Measurements from ENCODE around the gene FRG2C. TPM values are rescaled to one million over a fixed set of nuclear protein-coding genes. Genes with fewer than 3 reads are reported as not detected.
"Not testable (repeated sequence)": the region's sequence is repeated elsewhere in the genome, so short reads cannot be mapped to it uniquely, and the experiment has no call there.

FRG2C gene
- total and polyA plus RNA-seq, 2 of the 13 experiments (the other 11 are each of a cell fraction or from before 2014, with no cell fraction given) = not detected

DNA sequence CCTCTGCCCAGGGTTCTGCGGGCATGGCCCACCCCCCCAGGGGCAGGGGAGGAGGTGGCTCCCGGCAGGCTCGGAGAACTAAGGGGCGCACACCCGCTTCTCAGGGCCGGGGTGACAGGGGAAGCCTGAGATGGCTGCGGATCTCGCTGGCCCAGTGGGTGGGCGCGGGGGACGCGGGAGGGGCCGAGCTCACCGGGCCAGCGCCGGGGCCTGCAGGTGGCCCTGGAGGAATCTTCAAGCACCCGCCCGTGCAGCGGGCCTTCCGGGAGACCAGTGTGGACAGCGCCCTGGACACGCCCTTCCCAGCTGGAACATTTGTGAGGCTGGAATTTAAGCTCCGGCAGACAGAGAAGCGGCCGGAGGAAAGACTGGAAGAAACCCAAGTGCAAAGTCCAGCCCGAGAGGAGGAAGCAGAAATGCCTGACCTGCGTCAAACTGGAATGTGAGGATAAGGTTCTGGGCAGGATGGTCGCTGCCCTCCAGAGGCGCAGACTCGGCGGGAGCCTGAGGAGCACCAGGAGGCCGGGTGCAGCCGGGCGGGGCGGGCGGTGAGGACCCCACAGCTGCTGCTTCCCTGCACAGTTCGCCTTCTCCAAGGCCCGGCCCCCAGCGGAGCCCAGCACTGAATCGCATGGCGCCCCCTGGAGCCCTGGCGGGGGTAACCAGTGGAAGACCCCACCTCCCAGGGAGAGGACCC is 5.6 kb upstream of the FRG2C start (continued):
- TF ChIP-seq ARNT2 (CRISPR knock-in tag; IDR thresholded peaks at IDR 0.05; ENCODE audit: low read depth) (0 out of 2 replicates have a peak, but pooled peaks have one; percentile 35), MED1 (CRISPR knock-in tag; IDR thresholded peaks at IDR 0.05) (peak; percentile 34; the same call in 1 of the 2 replicates), ZNF589 (CRISPR knock-in tag; conservative IDR thresholded peaks at IDR 0.05) (0 out of 2 replicates have a peak, but pooled peaks have one; percentile 54), CBX2 (CRISPR knock-in tag; IDR thresholded peaks at IDR 0.05; ENCODE audit: low read depth) (0 out of 2 replicates have a peak, but pooled peaks have one; percentile 44), TAF1 (CRISPR knock-in tag; IDR thresholded peaks at IDR 0.05) (peak; percentile 41), ZNF280B (CRISPR knock-in tag; IDR thresholded peaks at IDR 0.05; ENCODE audit: borderline replicate concordance) (peak; percentile 35; the same call in 1 of the 2 replicates), NONO (CRISPR knock-in tag; conservative IDR thresholded peaks at IDR 0.05) (peak; percentile 36; the same call in 1 of the 2 replicates), ZBTB7B (CRISPR knock-in tag; IDR thresholded peaks at IDR 0.05) (peak; percentile 88), SALL1 (CRISPR knock-in tag; IDR thresholded peaks at IDR 0.05) (peak; percentile 12; the same call in 1 of the 2 replicates), THAP9 (CRISPR knock-in tag; IDR thresholded peaks at IDR 0.05; ENCODE audit: borderline replicate concordance) (peak; percentile 45; the same call in 1 of the 2 replicates)
- TF ChIP-seq CBX2 (IDR thresholded peaks at IDR 0.05; ENCODE audit: low read depth, low read length); NONO (IDR thresholded peaks at IDR 0.05): not testable (repeated sequence)
- TF ChIP-seq, protein P1, sequence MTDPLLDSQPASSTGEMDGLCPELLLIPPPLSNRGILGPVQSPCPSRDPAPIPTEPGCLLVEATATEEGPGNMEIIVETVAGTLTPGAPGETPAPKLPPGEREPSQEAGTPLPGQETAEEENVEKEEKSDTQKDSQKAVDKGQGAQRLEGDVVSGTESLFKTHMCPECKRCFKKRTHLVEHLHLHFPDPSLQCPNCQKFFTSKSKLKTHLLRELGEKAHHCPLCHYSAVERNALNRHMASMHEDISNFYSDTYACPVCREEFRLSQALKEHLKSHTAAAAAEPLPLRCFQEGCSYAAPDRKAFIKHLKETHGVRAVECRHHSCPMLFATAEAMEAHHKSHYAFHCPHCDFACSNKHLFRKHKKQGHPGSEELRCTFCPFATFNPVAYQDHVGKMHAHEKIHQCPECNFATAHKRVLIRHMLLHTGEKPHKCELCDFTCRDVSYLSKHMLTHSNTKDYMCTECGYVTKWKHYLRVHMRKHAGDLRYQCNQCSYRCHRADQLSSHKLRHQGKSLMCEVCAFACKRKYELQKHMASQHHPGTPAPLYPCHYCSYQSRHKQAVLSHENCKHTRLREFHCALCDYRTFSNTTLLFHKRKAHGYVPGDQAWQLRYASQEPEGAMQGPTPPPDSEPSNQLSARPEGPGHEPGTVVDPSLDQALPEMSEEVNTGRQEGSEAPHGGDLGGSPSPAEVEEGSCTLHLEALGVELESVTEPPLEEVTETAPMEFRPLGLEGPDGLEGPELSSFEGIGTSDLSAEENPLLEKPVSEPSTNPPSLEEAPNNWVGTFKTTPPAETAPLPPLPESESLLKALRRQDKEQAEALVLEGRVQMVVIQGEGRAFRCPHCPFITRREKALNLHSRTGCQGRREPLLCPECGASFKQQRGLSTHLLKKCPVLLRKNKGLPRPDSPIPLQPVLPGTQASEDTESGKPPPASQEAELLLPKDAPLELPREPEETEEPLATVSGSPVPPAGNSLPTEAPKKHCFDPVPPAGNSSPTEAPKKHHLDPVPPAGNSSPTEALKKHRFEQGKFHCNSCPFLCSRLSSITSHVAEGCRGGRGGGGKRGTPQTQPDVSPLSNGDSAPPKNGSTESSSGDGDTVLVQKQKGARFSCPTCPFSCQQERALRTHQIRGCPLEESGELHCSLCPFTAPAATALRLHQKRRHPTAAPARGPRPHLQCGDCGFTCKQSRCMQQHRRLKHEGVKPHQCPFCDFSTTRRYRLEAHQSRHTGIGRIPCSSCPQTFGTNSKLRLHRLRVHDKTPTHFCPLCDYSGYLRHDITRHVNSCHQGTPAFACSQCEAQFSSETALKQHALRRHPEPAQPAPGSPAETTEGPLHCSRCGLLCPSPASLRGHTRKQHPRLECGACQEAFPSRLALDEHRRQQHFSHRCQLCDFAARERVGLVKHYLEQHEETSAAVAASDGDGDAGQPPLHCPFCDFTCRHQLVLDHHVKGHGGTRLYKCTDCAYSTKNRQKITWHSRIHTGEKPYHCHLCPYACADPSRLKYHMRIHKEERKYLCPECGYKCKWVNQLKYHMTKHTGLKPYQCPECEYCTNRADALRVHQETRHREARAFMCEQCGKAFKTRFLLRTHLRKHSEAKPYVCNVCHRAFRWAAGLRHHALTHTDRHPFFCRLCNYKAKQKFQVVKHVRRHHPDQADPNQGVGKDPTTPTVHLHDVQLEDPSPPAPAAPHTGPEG (CRISPR knock-in tag; IDR thresholded peaks at IDR 0.05) = peak; percentile 73; the same call in 1 of the 2 replicates
- TF ChIP-seq, protein P2, sequence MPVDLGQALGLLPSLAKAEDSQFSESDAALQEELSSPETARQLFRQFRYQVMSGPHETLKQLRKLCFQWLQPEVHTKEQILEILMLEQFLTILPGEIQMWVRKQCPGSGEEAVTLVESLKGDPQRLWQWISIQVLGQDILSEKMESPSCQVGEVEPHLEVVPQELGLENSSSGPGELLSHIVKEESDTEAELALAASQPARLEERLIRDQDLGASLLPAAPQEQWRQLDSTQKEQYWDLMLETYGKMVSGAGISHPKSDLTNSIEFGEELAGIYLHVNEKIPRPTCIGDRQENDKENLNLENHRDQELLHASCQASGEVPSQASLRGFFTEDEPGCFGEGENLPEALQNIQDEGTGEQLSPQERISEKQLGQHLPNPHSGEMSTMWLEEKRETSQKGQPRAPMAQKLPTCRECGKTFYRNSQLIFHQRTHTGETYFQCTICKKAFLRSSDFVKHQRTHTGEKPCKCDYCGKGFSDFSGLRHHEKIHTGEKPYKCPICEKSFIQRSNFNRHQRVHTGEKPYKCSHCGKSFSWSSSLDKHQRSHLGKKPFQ (CRISPR knock-in tag; IDR thresholded peaks at IDR 0.05; ENCODE audit: insufficient replicate concordance) = peak; percentile 29

All from HepG2 (cell line).